ENCODE measurements around the gene AIG1.
"Not testable (repeated sequence)": the region's sequence is repeated elsewhere in the genome, so short reads cannot be mapped to it uniquely, and the experiment has no call there.

AIG1 gene

GRCh38 chr6:143294265-143294860 is 233.7 kb downstream of the AIG1 start:
- in situ Hi-C loops (cut with HindIII; ENCODE audit: low pct_ligation_motif_present, low sequenced_read_pairs) = no loop called here

DNA sequence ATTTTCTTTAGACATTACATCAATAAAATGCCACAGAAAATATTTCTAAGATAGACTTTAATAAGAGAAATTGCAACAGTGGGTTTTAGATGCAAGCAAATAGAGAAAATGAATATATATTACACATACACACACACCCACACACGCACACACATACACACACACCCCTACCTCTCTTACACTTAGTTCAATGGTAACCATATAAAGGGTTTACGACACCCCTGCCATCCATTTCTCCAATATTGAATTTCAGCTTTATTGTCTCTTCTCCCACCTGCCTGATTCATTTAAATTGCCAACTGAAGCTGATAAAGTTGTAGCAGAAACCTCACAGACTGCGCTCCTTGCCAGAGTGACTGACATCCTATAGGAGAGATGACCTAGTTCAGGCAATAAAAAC is 235.2 kb downstream of the AIG1 start:
- in situ Hi-C loops (cut with HindIII; ENCODE audit: low pct_ligation_motif_present, low sequenced_read_pairs) = no loop called here
- TF ChIP-seq, protein P1, sequence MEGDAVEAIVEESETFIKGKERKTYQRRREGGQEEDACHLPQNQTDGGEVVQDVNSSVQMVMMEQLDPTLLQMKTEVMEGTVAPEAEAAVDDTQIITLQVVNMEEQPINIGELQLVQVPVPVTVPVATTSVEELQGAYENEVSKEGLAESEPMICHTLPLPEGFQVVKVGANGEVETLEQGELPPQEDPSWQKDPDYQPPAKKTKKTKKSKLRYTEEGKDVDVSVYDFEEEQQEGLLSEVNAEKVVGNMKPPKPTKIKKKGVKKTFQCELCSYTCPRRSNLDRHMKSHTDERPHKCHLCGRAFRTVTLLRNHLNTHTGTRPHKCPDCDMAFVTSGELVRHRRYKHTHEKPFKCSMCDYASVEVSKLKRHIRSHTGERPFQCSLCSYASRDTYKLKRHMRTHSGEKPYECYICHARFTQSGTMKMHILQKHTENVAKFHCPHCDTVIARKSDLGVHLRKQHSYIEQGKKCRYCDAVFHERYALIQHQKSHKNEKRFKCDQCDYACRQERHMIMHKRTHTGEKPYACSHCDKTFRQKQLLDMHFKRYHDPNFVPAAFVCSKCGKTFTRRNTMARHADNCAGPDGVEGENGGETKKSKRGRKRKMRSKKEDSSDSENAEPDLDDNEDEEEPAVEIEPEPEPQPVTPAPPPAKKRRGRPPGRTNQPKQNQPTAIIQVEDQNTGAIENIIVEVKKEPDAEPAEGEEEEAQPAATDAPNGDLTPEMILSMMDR (IDR thresholded peaks at IDR 0.05; ENCODE audit: low read depth, low read length, missing control alignments) = no peak

More at GRCh38 chr6:143294265-143294860, 233.7 kb downstream of the AIG1 start:
- H3K27ac ChIP-seq = no peak overlapping the region
- H3K36me3 ChIP-seq (replicated peaks) = no peaks in the 10 kb centered on the region
- no peak for DNase-seq
- no peaks in the 10 kb centered on the region for H3K27me3 ChIP-seq (replicated peaks)
- TF ChIP-seq, protein P1 (IDR thresholded peaks at IDR 0.05; ENCODE audit: low read depth, low read length, missing control alignments) = no peak
- H3K4me3 ChIP-seq (ENCODE audit: low read depth, low read length) = no peak overlapping the region

DNA sequence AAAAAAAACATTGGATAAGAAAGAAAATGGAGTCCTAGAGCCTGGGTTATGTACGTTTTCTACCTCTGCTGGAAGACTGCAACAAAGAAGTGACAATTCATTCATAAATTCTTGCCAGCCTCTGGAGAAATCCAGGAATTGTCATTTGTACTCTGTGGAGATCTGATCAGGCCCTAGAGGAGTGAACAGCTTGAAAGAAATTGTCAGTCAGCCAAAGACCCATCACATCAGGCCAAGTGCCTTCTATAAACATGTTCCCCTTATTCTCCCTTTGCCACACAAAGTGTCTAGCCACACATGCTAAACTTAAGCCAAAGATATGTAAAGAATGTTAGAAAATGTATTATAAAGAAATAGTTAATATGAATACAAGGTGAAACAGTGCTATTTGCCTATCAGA is 237.4 kb downstream of the AIG1 start:
- in situ Hi-C loops (cut with HindIII; ENCODE audit: low pct_ligation_motif_present, low sequenced_read_pairs) = no loop called here
- Histone ChIP-seq H3K27me3 (replicated peaks) (no peaks in the 10 kb centered on the region), H3K27ac (no peak overlapping the region), H3K36me3 (replicated peaks) (no peaks in the 10 kb centered on the region), H3K4me3 (ENCODE audit: low read depth, low read length) (no peak overlapping the region)
- no peak for DNase-seq
- TF ChIP-seq, protein P1 (IDR thresholded peaks at IDR 0.05; ENCODE audit: low read depth, low read length, missing control alignments) = no peak

More for the DNA sequence above, 235.2 kb downstream of the AIG1 start:
- H3K27me3 ChIP-seq (replicated peaks) = no peaks in the 10 kb centered on the region
- H3K27ac ChIP-seq = no peak overlapping the region
- DNase-seq = no peak
- no peak overlapping the region for H3K4me3 ChIP-seq (ENCODE audit: low read depth, low read length)
- H3K36me3 ChIP-seq (replicated peaks) = no peaks in the 10 kb centered on the region

DNA sequence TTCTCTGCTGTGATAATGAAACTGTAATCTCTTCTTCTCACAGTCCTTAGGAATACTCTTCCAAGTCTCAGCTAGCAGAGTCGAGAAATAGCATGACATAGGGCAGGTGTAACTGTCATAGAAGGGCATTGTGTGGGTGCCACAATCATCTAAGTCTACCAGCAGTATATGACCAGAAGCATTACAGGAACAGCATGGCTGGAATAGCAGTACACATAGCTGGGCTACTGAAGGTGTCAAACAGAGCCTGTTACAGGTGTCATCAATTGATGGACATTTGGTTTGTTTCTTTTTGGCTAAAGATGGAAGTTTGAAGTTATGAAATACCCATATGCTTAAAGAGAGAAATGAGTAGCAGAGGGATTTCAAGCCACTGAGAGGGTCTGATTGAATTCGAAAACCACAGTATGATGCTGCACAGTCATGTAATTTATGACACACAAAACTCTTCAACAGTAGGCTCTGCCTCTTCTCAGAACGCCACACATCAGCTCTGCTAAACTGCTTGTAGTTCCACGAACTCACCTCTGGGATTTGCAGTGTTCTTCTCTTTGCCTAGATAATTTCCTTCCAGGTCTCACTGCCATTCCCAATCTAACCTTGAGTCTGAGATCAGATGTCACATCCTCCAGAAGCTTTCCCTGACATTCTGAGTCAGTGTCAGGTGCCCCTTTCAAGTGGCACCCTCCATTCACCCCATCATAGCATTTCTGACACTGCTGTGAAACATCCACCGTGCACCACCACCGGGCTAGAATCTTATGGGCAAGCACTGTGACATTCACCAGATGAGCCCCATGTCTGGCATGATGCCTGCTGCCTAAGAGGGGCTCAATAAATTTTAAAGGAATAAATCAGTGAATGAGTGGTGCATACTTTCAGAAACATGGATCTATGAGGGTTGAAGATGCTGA is 238.8 kb downstream of the AIG1 start:
- TF ChIP-seq, protein P1 (IDR thresholded peaks at IDR 0.05; ENCODE audit: low read depth, low read length, missing control alignments) = no peak
- no peak overlapping the region for H3K27ac ChIP-seq
- H3K36me3 ChIP-seq (replicated peaks) = no peaks in the 10 kb centered on the region
- in situ Hi-C loops (cut with HindIII; ENCODE audit: low pct_ligation_motif_present, low sequenced_read_pairs) = no loop called here
- no peak for DNase-seq
- H3K27me3 ChIP-seq (replicated peaks) = no peaks in the 10 kb centered on the region
- H3K4me3 ChIP-seq (ENCODE audit: low read depth, low read length) = no peak overlapping the region

DNA sequence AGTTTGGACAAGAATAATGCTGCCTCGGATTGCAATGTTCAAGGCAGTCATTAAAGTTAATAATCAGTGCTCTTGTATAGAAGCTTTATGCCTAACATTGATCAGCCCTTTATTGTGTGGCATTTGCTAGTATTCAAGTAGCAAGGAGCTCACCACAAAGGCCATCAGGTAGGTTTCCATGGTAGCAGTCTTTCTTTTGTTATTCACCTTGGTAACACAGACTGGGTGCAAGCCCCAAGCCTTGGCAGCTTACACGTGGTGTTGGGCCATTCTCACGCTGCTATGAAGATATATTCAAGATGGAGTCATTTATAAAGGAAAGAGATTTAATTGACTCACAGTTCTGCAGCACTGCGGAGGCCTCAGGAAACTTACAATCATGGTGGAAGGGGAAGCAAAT is 240.5 kb downstream of the AIG1 start:
- Histone ChIP-seq H3K4me3 (ENCODE audit: low read depth, low read length) (no peak overlapping the region), H3K27me3 (replicated peaks) (no peaks in the 10 kb centered on the region), H3K27ac (no peak overlapping the region), H3K36me3 (replicated peaks) (no peaks in the 10 kb centered on the region)
- TF ChIP-seq, protein P1 (IDR thresholded peaks at IDR 0.05; ENCODE audit: low read depth, low read length, missing control alignments) = no peak
- no peak for DNase-seq
- in situ Hi-C loops (cut with HindIII; ENCODE audit: low pct_ligation_motif_present, low sequenced_read_pairs) = no loop called here

- H3K36me3 ChIP-seq (replicated peaks); H3K4me3 ChIP-seq (ENCODE audit: low read depth, low read length); in situ Hi-C loops (cut with HindIII; ENCODE audit: low pct_ligation_motif_present, low sequenced_read_pairs); H3K27ac ChIP-seq; DNase-seq; H3K27me3 ChIP-seq (replicated peaks): not testable (repeated sequence)
These were observed 247.1 kb downstream of the AIG1 start for GRCh38 chr6:143307760-143308159.

Measured in brain microvascular endothelial cell (primary cell).